ENCODE data around the gene MGMT. TPM values are rescaled to one million over a fixed set of nuclear protein-coding genes. Genes with fewer than 3 reads are reported as not detected.

The MGMT gene
- total and polyA plus RNA-seq, 8 donors = 1.2 to 37.8 (median 21.3) TPM

- no peak for DNase-seq
- intact Hi-C loops (cut with DNase I; ENCODE audit: low total_unique reads) = no loop called here
- 95 to 98% (median 96%) methylated on average over 14 to 22 of the region's 22 CpGs for WGBS, 5 donors
Observed at GRCh38 chr10:129652521-129653201, 185.6 kb downstream of the MGMT start.

GRCh38 chr10:129653428-129653827 lies 186.4 kb downstream of the MGMT start:
- WGBS, 5 donors = 92 to 97% (median 94%) methylated on average over 6 to 8 of the region's 8 CpGs
- Histone ChIP-seq H3K9me3 (no peaks in the 10 kb centered on the region), H3K36me3 (no peaks in the 10 kb centered on the region), H3K4me3 (no peak overlapping the region), H3K27ac (no peak overlapping the region), H3K27me3 (no peaks in the 10 kb centered on the region), H3K4me1 (no peaks in the 10 kb centered on the region)
- no peak for TF ChIP-seq EP300 (IDR thresholded peaks at IDR 0.05)
- TF ChIP-seq POLR2A (IDR thresholded peaks at IDR 0.05) = no peak
- no peak for TF ChIP-seq CTCF (IDR thresholded peaks at IDR 0.05)
- TF ChIP-seq POLR2AphosphoS5 (IDR thresholded peaks at IDR 0.05) = no peak
- intact Hi-C loops (cut with DNase I; ENCODE audit: low total_unique reads) = no loop called here
- DNase-seq = no peak

More at GRCh38 chr10:129652521-129653201, 185.6 kb downstream of the MGMT start:
- Histone ChIP-seq H3K4me1 (no peaks in the 10 kb centered on the region), H3K27ac (no peak overlapping the region), H3K4me3 (no peak overlapping the region), H3K27me3 (no peaks in the 10 kb centered on the region), H3K36me3 (no peaks in the 10 kb centered on the region), H3K9me3 (no peaks in the 10 kb centered on the region)
- TF ChIP-seq EP300 (IDR thresholded peaks at IDR 0.05) (no peak), CTCF (IDR thresholded peaks at IDR 0.05) (no peak), POLR2A (IDR thresholded peaks at IDR 0.05) (no peak), POLR2AphosphoS5 (IDR thresholded peaks at IDR 0.05) (no peak)

DNA sequence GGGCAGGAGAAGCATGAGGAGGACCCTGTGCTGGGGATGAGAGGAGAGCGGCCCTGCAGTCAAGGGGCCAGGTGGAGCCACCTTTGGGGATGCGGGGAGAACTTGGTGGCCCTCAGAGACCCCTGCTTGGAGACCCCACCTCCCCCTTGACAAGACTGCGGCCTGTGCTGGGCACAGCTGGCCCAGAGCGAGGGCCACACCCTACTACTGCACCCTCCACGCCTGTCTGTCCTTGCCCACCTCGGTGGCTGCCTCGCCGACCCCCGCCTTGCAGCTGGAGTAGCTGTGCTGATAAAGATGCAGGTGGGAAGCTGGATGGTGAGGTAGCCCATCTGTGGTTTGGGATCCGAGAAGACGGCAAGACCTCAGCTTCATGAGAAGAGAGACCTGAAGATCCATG lies 186.8 kb downstream of the MGMT start:
- Histone ChIP-seq H3K4me3 (no peak overlapping the region), H3K27me3 (no peaks in the 10 kb centered on the region), H3K36me3 (no peaks in the 10 kb centered on the region), H3K9me3 (no peaks in the 10 kb centered on the region), H3K27ac (no peak overlapping the region), H3K4me1 (no peaks in the 10 kb centered on the region)
- intact Hi-C loops (cut with DNase I; ENCODE audit: low total_unique reads) = no loop called here
- TF ChIP-seq POLR2AphosphoS5 (IDR thresholded peaks at IDR 0.05) (no peak), POLR2A (IDR thresholded peaks at IDR 0.05) (no peak), EP300 (IDR thresholded peaks at IDR 0.05) (no peak), CTCF (IDR thresholded peaks at IDR 0.05) (no peak)
- 89 to 97% (median 93%) methylated on average over 11 of the region's 11 CpGs for WGBS, 5 donors
- no peak for DNase-seq

DNA sequence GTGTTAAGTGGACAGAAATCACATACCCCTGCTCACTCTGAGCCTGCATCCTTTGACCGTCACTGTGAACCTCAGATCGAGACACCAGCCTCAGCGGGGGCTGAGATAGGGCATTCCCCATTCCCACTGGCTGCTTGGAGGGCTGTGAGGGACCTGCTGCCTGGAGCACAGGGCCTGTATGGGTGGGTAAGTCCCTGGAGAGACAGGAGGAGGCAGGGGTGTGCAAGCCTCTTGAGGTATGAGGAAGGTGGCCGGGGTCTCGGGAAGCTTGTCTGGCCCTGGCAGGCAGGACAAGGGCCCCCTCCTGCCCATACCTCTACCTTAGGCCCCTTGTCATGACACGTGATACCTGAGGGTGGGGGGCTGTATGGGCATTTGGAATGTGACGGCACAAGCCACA lies 187.4 kb downstream of the MGMT start:
- intact Hi-C loops (cut with DNase I; ENCODE audit: low total_unique reads) = no loop called here
- no peak for DNase-seq
- H3K27me3 ChIP-seq = no peaks in the 10 kb centered on the region
- no peak for TF ChIP-seq POLR2A (IDR thresholded peaks at IDR 0.05)
- TF ChIP-seq CTCF (IDR thresholded peaks at IDR 0.05) = no peak
- no peak for TF ChIP-seq POLR2AphosphoS5 (IDR thresholded peaks at IDR 0.05)
- TF ChIP-seq EP300 (IDR thresholded peaks at IDR 0.05) = no peak
- H3K4me3 ChIP-seq = no peak overlapping the region
- H3K27ac ChIP-seq = no peak overlapping the region
- no peaks in the 10 kb centered on the region for H3K9me3 ChIP-seq
- H3K36me3 ChIP-seq = no peaks in the 10 kb centered on the region
- 91 to 100% (median 96%) methylated on average over 4 to 7 of the region's 7 CpGs for WGBS, 5 donors
- H3K4me1 ChIP-seq = no peaks in the 10 kb centered on the region
